HEK293T (cell line): ENCODE data around the gene PNKD.
"Not testable (repeated sequence)": the region's sequence is repeated elsewhere in the genome, so short reads cannot be mapped to it uniquely, and the experiment has no call there.

ENCODE experiments used
- ARNT ChIP-seq: fragments of 450-650 bp; IDR thresholded peaks from 2 replicates; pipeline ENCODE4 v1.6.1; 2017; ENCODE audit warnings: mild to moderate bottlenecking
- BHLHE40 ChIP-seq: fragments of 450-650 bp; IDR thresholded peaks from 2 replicates; pipeline ENCODE4 v1.6.1; 2016; ENCODE audit warnings: mild to moderate bottlenecking, moderate library complexity, borderline replicate concordance
- CTBP1 ChIP-seq: fragments of 450-650 bp; IDR thresholded peaks from 2 replicates; pipeline ENCODE4 v1.6.1; 2016; ENCODE audit warnings: borderline replicate concordance
- FOXA1 ChIP-seq: fragments of 450-650 bp; IDR thresholded peaks from 2 replicates; pipeline ENCODE4 v1.6.1; 2016; ENCODE audit warnings: mild to moderate bottlenecking
- FOXK2 ChIP-seq: fragments of 450-650 bp; IDR thresholded peaks from 2 replicates; pipeline ENCODE4 v1.6.1; 2016; ENCODE audit warnings: mild to moderate bottlenecking
- FOXM1 ChIP-seq: fragments of 450-650 bp; IDR thresholded peaks from 2 replicates; pipeline ENCODE4 v1.6.1; 2017; ENCODE audit warnings: mild to moderate bottlenecking, borderline replicate concordance
- HDGF ChIP-seq: fragments of 450-650 bp; IDR thresholded peaks from 2 replicates; pipeline ENCODE4 v1.6.1; 2017; ENCODE audit warnings: antibody characterized with exemption, borderline replicate concordance
- L3MBTL2 ChIP-seq: fragments of 450-650 bp; conservative IDR thresholded peaks from 2 replicates; pipeline ENCODE4 v1.6.1; 2016; ENCODE audit warnings: mild to moderate bottlenecking
- LEF1 ChIP-seq: fragments of 450-650 bp; IDR thresholded peaks from 2 replicates; pipeline ENCODE4 v1.6.1; 2017; ENCODE audit warnings: mild to moderate bottlenecking, borderline replicate concordance
- NFRKB ChIP-seq: fragments of 450-650 bp; IDR thresholded peaks from 2 replicates; pipeline ENCODE4 v1.6.1; 2016; ENCODE audit warnings: mild to moderate bottlenecking, moderate library complexity
- PKNOX1 ChIP-seq: fragments of 450-650 bp; IDR thresholded peaks from 2 replicates; pipeline ENCODE4 v1.6.1; 2016
- SP1 ChIP-seq: fragments of 450-650 bp; IDR thresholded peaks from 2 replicates; pipeline ENCODE4 v1.6.1; 2017
- SUZ12 ChIP-seq: fragments of 450-650 bp; IDR thresholded peaks from 2 replicates; pipeline ENCODE4 v1.6.1; 2016; ENCODE audit warnings: mild to moderate bottlenecking
- TARDBP ChIP-seq: fragments of 450-650 bp; IDR thresholded peaks from 2 replicates; pipeline ENCODE4 v1.6.1; 2016

- not testable (repeated sequence) for TF ChIP-seq CTBP1, FOXK2, NFRKB, FOXM1, ARNT, SP1, LEF1, SUZ12, PKNOX1, BHLHE40, TARDBP, HDGF, L3MBTL2, FOXA1
Measured at GRCh38 chr2:218311541-218312266, 41.4 kb downstream of the PNKD start.
